ENCODE measurements around the gene MAP3K20.

Gene MAP3K20

DNA sequence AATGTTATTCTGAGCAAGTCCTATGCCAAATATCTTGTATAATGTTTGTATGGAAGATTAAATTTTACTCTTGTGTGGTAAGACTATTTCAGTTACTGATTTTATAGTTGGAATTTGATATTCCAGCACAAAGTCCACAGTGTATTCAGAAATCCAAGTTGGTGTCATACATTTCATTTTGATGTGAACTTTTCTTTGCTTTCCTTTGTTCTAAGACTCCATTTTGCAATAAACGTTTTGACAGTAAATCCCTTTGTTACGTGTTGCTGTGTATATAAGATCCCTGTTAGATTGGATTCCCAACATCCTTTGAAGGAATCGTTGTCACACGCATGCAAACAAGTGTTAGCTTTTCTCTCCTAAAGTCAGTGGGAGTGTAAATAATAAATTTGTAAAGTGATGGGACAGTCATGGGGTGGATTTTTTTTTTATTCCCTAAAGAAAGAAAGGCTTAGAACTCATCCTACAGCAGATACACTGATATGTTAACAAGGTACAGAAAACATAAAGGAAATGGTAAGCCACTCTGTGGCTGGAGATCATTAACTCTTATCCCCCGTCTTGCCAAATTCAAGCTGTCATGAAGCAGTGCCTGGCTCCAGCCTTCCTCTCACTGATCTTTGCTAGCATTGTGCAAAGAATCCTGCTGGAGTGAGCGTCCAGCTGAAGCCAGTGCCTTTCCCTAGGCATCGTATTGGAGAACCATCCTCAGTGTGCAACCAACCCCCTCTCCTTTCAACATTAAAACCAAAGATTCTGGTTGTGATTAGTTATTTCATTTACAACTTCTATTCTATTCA, 151.5 kb downstream of the MAP3K20 start:
- TF ChIP-seq CTCF (IDR thresholded peaks at IDR 0.05; ENCODE audit: low read depth, low read length, missing control alignments) = no peak
- no peak for DNase-seq (ENCODE audit: low read depth)
- H3K4me3 ChIP-seq (ENCODE audit: low read depth, low read length) = no peak overlapping the region

DNA sequence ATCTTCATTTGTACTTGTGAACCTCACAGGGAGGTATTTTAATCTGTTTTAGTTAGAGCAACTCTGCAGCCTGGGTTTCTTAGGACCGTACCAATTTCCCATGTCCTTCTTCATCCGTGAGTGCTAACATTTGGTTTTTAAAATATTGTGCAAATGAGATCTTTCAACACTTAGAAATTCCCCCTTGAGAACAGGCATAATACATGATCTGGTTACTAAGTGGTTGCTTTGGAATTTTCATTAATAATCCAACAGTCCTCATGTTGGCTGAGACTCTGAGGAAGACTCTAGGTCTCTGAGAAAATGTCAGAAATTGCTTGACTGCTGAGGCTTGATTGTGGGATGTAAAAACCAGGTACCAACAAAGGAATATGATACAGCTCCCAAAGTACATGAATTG, 153.4 kb downstream of the MAP3K20 start:
- H3K4me3 ChIP-seq (ENCODE audit: low read depth, low read length) = no peak overlapping the region
- no peak for DNase-seq (ENCODE audit: low read depth)
- TF ChIP-seq CTCF (IDR thresholded peaks at IDR 0.05; ENCODE audit: low read depth, low read length, missing control alignments) = no peak

GRCh38 chr2:173230181-173230580, 154.5 kb downstream of the MAP3K20 start:
- no peak overlapping the region for H3K4me3 ChIP-seq (ENCODE audit: low read depth, low read length)
- no peak for TF ChIP-seq CTCF (IDR thresholded peaks at IDR 0.05; ENCODE audit: low read depth, low read length, missing control alignments)
- DNase-seq (ENCODE audit: low read depth) = no peak

DNA sequence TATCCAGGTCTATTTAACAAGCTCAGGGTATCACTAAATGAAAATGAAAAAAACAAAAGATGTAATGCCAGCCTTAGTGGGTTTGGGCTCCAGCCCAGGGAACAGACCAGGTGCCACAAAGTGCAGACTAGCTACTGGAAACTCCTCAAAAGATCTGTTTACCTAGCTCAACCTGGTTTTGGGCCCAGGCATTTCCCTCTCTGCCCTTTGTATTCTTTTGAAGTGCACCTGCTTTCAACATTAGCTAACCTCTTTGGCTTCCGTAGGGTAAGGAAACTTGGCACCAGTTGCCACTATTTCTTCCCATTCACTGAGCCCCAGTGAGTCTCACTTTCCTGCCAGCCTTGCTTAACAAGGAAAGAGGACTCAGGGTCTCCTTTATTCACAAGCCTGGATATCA, 155.4 kb downstream of the MAP3K20 start:
- H3K4me3 ChIP-seq (ENCODE audit: low read depth, low read length) = no peak overlapping the region

GRCh38 chr2:173231465-173231864, 155.8 kb downstream of the MAP3K20 start:
- no peak for DNase-seq (ENCODE audit: low read depth)
- no peak overlapping the region for H3K4me3 ChIP-seq (ENCODE audit: low read depth, low read length)
- TF ChIP-seq CTCF (IDR thresholded peaks at IDR 0.05; ENCODE audit: low read depth, low read length, missing control alignments) = no peak

More for the DNA sequence above, 155.4 kb downstream of the MAP3K20 start:
- no peak for DNase-seq (ENCODE audit: low read depth)
- TF ChIP-seq CTCF (IDR thresholded peaks at IDR 0.05; ENCODE audit: low read depth, low read length, missing control alignments) = no peak

DNA sequence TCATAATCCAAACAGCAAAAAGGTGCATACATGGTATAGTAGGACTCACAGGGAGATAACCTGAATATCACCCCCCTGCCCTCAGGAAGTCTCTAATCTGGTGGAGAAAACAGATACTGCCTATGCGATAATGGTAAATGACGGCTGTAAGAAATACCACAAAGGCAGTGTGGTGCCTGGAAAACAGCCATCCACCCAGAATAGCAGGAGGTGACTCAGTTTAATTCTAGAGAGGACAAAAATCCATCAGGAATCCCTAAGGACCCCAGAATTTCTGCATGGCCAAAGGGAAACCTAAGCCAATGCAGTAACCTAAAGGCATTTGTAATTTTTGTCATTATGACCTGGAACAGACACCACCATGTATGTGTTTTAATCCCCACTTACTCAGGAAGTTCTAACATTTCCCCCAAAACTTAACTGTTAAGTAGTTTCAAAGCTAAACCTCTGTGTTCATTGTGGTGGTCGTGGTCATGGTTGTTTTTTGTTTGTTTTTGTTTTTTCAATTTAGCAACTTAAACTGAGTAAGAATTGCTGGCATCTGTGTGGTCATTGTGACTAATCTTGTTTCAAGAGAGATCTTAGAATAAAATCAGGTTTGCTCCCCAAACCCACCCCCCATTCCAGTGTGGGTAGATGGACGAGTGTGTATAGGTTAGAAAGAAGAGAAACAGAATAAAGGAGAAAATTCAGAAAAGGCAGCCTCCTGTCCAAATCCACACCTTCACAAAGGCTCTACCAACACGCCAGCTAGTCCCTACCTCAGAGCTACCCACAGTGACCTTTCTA, 157.5 kb downstream of the MAP3K20 start:
- H3K4me3 ChIP-seq (ENCODE audit: low read depth, low read length) = no peak overlapping the region
- DNase-seq (ENCODE audit: low read depth) = no peak

More for the DNA sequence above, 157.5 kb downstream of the MAP3K20 start:
- TF ChIP-seq CTCF (IDR thresholded peaks at IDR 0.05; ENCODE audit: low read depth, low read length, missing control alignments) = no peak

Data from GM12864 (cell line).